DMS53 treated with DMSO at 0.1 percent for 48 hours (cell line): ENCODE measurements around the gene KCNQ5.

Experiments
- DNase-seq: peaks from one replicate; lab custom pipeline; 2025; ENCODE audit not compliant: unreplicated experiment; lab: John Stamatoyannopoulos, UW

Gene KCNQ5

GRCh38 chr6:73088138-73088813 lies 466.4 kb downstream of the KCNQ5 start:
- no peak for DNase-seq

DNA sequence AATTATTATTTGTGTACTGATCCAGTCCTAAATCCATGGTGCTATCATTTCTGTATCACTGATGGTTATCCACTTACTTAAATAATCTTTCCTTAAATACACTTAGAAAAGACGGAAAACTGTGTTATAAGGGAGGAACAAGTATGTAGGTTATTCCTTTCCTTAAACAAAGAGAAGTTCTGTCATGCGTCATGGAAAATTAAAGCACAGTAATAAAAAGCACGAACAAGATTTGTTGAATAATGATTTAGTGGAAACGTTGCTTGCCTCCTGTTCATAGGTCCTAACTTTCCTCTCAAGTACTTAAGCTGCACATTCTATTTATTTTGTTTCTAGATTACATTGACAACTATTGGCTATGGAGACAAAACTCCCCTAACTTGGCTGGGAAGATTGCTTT lies 483.1 kb downstream of the KCNQ5 start:
- DNase-seq, result no peak

DNA sequence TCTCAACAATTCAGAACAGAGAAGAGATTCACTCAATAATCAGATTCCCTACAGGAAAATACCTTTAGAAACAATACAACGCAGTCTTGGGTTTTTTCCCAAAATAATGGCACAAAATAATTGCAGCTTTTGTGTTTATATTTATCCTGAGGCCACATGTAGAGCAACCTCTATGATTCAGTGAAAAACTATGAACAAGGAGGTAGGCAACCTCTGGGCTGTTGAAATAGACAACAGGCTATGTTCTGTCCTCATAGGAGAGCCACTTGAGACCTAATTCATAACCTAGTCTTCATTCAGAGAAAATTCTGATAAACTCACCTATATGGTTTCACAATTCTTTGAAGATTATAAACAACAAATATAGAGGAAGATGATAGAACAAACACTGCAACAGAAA lies 485.2 kb downstream of the KCNQ5 start:
- DNase-seq, result no peak

GRCh38 chr6:73108949-73109348 lies 487.1 kb downstream of the KCNQ5 start:
- no peak for DNase-seq

DNA sequence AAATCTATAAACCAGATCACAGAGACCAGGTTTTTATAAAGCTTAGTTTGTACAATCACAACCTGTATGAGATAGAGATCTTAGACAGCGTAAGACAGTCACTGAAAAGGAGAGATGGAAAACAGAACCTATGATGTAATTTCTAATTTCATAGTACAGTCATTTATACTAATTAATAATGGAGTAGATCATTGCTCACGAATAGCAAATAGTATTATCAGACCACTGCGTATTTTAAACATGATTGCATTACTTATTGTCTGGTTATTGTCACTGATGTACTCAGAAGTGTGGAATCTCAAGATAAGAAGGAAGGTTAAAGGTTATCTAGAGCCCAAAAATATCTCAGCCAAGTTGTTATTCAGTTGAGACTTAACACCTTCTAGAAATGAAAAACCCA lies 487.8 kb downstream of the KCNQ5 start:
- DNase-seq, result no peak

DNA sequence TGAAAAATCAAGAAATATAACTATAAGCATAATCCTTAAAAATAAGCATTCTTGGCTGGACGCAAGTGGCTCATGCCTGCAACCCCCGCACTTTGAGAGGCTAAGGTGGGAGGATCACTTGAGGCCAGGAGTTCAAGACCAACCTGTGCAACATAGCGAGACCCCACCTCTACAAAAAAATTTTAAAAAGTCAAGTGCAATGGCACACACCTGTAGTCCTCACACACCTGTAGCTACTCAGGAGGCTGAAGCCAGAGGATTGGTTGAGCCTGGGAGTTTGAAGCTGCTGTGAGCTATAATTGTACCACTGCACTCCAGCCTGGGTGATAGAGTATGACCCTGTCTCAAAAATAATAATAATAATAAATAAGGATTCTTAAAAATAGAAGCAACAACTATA lies 494.5 kb downstream of the KCNQ5 start:
- no peak for DNase-seq

- no peak for DNase-seq
These were observed 499.6 kb downstream of the KCNQ5 start for GRCh38 chr6:73121421-73121993.

DNA sequence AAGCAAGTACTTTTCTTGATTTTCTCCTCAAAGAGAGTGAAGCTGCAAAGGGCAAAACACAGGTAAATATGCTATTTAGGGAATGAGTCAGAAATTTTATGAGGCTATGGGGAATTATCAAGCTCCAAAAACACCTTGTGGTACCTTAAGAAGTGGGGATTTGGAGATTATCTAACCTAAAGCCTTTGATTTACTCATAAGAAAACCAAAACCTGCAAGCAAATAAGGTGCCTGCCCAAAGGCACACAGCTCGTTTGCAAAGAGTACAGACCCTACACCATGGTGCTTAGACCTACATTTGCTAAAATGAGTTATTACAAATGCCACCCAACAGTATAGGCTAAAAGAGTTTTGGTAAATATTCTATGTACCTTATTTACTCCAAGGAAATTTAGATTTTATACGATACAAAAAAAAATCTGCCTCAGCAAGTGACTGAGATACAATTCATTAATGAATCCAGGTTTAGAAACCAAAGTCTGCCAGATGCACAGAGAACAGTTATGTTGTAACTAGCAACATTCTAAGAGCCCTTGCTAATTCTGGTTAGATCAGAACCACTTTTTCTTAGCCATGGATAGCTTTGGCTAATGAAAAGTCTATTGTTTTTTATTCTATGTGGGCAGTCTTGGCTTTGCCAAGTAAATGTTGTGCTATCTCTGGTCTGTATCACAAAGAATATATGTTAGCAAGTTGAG lies 501.9 kb downstream of the KCNQ5 start:
- DNase-seq, result no peak

GRCh38 chr6:73129653-73130443 lies 508.0 kb downstream of the KCNQ5 start:
- DNase-seq, result peak; percentile 88

- no peak for DNase-seq
These were observed 509.8 kb downstream of the KCNQ5 start for GRCh38 chr6:73131706-73132105.

- DNase-seq, result no peak
These were observed 512.7 kb downstream of the KCNQ5 start for GRCh38 chr6:73134588-73134987.

- DNase-seq, result no peak
These were observed 518.0 kb downstream of the KCNQ5 start for GRCh38 chr6:73139681-73140383.

DNA sequence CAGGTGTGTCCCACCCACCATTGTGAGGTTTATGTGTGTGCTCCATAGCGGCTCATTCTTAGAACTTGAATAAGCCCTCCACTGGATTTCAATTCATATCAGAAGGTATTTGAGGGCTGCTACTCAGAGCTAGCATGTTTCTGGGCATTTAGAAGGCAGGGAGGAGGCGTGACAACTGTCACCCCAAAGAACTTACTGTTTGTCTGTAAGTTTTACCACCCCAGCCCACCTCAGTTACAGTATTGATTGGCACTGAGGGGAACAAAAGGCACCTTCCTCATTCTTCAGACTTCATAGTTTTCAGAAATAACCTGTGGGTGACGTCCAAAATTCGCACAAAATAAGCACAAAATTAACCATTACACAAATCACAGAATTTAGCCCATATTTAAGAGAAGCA lies 521.7 kb downstream of the KCNQ5 start:
- DNase-seq, result no peak

DNA sequence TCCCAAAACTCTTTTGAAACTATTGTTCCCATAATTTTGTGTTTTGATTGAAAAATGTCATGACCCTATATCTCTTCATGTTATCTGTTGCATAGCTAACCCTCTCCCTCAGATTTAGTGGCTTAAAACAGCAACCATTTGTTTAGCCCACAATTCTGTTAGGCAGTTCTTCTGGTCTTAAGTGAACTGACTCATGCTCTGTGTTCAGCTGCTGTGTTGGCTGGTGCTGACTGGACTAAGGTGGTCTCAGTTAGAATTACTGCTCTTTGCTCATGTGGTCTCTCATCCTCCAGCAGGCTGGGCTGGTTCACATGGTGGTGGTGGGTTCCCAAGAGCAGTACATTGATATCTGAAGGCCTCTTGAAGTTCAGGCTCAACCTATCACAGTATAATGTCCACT lies 522.7 kb downstream of the KCNQ5 start:
- DNase-seq, result no peak

GRCh38 chr6:73145690-73146089 lies 523.8 kb downstream of the KCNQ5 start:
- DNase-seq, result no peak

- DNase-seq, result no peak
These were observed 529.9 kb downstream of the KCNQ5 start for GRCh38 chr6:73151732-73152131.

DNA sequence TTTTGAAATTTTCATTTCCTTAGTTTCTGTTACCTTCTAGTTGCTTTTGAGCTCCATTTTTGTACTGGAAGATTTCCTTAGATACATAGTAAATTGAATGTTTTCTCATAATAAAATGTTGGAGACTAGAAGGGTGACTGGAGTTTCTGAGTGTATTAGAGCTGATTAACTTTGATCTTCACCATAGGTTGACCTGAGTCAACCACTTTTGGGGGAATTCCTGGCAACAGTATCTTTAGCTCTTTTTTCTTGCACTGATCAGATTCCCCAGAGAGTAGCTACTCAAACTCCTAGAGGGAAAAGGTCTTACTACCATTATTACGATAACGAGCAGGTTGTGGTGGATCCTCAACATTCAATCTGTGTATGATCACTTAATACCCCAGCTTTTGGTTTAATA lies 530.7 kb downstream of the KCNQ5 start:
- DNase-seq, result no peak

DNA sequence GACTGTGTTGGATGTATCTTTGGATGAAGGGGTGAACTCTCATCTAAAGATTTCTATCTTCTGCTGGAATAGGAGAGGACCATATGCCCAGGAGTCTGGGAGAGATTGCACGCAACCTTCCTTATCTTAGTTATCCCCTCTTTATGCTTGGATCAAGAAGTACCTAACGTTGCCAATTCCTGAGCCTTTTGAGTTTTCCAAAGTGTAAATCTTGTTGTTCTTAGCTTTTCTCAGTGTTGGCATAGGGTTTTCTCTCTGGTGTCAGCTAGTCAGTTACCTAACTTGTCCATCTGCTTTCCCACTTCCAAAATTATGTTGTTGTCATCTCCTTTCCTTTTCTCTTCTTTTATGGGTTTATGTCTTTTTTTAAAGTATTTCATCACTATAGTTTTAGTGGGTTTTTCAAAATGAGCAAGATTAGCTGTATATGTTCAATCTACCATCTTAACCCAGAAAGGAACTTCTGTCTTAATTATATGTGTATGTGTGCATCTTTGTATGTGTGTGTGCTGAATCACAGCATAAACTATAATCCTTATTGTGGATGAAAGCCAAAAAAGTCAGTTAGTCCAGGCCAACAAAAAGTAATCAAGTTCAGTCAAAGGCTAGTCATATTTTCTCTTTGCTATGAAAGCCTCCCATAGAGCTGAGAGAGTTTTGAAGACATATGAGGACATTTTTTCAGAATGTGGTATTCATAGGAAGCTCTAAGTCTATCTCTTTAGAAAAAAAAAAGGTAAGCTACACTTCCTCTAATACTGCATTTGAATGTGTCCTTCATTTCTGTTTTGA lies 531.3 kb downstream of the KCNQ5 start:
- no peak for DNase-seq

DNA sequence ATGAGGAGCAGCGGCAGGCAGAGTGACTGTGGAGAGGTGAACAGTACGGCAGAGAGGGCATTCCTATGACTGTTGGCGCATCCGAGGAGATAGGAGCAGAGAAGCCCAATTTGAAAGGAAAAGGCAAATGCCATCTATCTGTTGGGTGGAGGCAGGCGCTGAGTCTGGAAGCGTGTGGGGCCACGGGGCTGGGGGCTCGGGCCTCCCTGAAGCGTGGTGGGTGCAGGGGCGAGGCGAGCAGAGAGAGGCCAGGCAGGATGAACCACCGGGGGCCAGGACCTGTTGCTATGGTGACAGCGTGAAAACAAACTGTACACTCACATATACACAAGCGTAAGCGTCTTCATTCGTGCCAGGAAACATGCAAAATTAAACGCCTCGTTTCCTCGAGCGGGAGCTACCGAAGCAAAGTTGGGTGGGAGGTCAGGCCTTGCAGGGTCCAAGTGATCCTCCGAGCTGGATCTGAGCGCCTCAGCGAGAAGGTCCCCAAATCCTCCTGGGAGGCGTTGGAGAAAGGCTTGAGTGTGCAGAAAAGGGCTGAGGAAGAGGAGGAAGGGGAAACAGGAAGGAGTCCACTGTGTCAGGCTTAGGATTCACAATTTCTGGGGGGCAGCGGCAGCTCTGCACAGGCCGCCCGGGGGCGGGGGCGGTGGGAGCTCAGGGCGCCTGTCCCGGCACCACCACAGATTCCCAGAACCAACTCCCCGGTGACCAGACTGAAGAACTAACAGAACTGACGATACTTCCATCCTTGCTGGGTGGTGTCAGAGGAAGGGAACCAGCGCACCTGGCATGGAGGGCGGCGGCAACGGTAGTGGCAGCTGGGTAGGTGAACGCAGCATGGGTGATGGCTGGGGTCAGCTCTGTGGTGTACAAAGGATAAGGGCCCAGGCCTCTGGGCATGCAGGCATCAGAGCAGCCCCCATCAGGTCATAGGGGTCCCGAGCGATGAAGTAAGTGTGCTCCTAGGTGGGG lies 535.2 kb downstream of the KCNQ5 start:
- DNase-seq, result no peak
